ENCODE measurements around the gene STYX.
"Not testable (repeated sequence)": the region's sequence is repeated elsewhere in the genome, so short reads cannot be mapped to it uniquely, and the experiment has no call there.

STYX gene

GRCh38 chr14:52727509-52727908 lies 2.5 kb upstream of the STYX start:
- not testable (repeated sequence) for DNase-seq (ENCODE audit: low read depth)

GRCh38 chr14:52729035-52729434 lies 931 bp upstream of the STYX start:
- not testable (repeated sequence) for DNase-seq (ENCODE audit: low read depth)

- DNase-seq (ENCODE audit: low read depth): no peak
Measured at GRCh38 chr14:52729585-52729924, 411 bp upstream of the STYX start.

- DNase-seq (ENCODE audit: low read depth): no peak
Measured at GRCh38 chr14:52730709-52731111, 744 bp downstream of the STYX start.

- DNase-seq (ENCODE audit: low read depth): no peak
Measured at GRCh38 chr14:52733824-52734223, 3.9 kb downstream of the STYX start.

- no peak for DNase-seq (ENCODE audit: low read depth)
Measured at GRCh38 chr14:52735921-52736489, 6.0 kb downstream of the STYX start.

GRCh38 chr14:52738409-52738808 lies 8.4 kb downstream of the STYX start:
- DNase-seq (ENCODE audit: low read depth): no peak

GRCh38 chr14:52740751-52741150 lies 10.8 kb downstream of the STYX start:
- no peak for DNase-seq (ENCODE audit: low read depth)

- no peak for DNase-seq (ENCODE audit: low read depth)
Measured at GRCh38 chr14:52741865-52742264, 11.9 kb downstream of the STYX start.

GRCh38 chr14:52748647-52749292 lies 18.8 kb downstream of the STYX start:
- no peak for DNase-seq (ENCODE audit: low read depth)

- no peak for DNase-seq (ENCODE audit: low read depth)
Measured at GRCh38 chr14:52755607-52756316, 25.8 kb downstream of the STYX start.

- no peak for DNase-seq (ENCODE audit: low read depth)
Measured at GRCh38 chr14:52759145-52759544, 29.2 kb downstream of the STYX start.

GRCh38 chr14:52762923-52763322 lies 33.0 kb downstream of the STYX start:
- DNase-seq (ENCODE audit: low read depth): not testable (repeated sequence)

GRCh38 chr14:52767058-52767833 lies 37.3 kb downstream of the STYX start:
- no peak for DNase-seq (ENCODE audit: low read depth)

GRCh38 chr14:52769887-52770286 lies 39.9 kb downstream of the STYX start:
- DNase-seq (ENCODE audit: low read depth): no peak

GRCh38 chr14:52776816-52777215 lies 46.9 kb downstream of the STYX start:
- DNase-seq (ENCODE audit: low read depth): no peak

- no peak for DNase-seq (ENCODE audit: low read depth)
Measured at GRCh38 chr14:52778702-52779101, 48.7 kb downstream of the STYX start.

- DNase-seq (ENCODE audit: low read depth): no peak
Measured at GRCh38 chr14:52780893-52781292, 50.9 kb downstream of the STYX start.

GRCh38 chr14:52781629-52782028 lies 51.7 kb downstream of the STYX start:
- DNase-seq (ENCODE audit: low read depth): no peak

GRCh38 chr14:52783206-52783605 lies 53.2 kb downstream of the STYX start:
- no peak for DNase-seq (ENCODE audit: low read depth)

GRCh38 chr14:52786887-52787286 lies 56.9 kb downstream of the STYX start:
- no peak for DNase-seq (ENCODE audit: low read depth)

- no peak for DNase-seq (ENCODE audit: low read depth)
Measured at GRCh38 chr14:52789118-52789517, 59.2 kb downstream of the STYX start.
